GM19351 (cell line): Measurements from ENCODE around the gene CDC40.

ENCODE experiments used
- ATAC-seq: cut with Tn5 transposase; IDR thresholded peaks from one replicate; pipeline ENCODE4 v1.9.1; 2021; ENCODE audit warnings: mild to moderate bottlenecking, moderate library complexity; ENCODE audit not compliant: unreplicated experiment

Gene CDC40

DNA sequence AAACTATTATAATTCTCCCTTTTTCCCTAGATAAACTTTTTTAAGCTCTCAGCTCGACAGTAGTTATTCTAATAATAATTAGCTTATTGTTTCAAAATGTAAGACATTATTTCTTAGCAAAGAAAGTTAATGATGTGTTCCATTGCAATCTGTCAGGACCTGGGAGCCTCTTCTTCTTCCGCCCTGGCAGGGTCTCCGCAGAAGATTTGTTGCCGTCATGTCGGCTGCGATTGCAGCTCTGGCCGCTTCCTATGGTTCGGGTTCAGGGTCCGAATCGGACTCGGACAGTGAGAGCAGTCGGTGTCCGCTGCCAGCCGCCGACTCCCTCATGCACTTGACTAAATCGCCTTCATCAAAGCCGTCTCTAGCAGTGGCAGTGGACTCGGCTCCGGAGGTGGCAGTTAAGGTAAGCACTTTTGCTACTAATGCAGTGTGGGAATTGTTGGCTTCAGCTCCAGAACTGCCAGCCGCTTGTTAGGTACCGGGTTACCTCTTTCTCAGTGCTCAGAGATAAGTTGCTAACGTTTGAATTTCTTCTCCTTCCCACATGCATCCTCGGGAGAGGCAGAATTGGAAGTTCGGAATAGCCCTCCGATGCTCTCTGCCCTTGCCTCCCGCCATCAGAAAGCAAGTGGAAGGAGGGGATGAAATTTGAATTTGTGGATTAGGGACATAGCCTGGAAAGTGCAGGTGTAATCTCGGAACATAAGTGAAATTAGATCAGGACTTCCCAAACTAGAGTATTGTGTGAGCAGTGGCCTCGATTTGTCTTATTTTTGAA is at the start of gene CDC40:
Gene CDC40, plus strand, starts transcription at position 200 of the 781 bp plus-strand sequence. Its CDS starts 18 bp downstream, at position 218.
- ATAC-seq, result peak; percentile 40

DNA sequence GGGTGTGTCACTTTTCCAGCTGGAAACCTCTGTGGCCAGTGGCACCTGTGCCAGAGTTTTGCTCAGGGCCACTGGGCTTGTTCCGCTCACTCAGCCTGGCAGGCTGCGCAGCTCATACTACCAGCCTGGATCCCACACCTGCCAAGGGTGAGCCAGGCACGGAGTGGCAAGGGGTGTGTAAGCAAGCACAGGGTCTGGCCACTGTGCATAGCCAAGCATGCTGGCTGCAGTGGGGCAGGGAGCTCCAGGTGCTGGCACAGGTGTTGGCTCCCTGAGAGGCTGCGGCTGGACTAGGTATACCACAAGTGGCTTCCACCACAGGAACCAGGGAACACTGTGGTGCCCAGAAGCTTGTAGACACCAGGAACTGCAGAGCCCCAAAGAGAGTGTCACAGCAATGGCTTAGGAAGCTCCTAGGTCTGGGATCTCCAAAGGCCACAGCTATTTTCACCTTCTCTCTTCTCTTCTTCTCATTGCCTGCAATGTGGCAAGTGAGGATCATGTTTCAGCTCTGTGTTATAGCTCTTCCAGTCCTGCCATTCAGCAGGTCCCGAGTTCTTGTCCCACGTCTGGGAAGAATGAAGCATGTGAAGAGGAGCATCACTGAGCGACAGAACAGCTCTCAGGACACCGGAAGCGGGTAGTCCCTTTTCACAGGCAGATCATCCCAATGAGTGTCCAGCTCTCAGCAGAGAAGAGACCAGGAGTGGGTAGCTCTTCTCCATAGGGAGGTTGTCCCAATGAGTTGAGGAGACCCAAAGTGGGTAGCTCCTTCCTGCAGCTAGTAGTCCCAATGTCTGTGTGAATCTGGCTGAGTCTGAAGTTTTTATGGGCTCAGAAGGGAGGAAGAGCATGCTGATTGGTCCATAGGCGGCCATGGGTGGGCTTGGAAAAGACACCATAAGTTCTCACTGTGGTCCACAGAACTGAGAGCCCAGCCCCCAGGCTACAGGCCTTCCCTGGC is 42.0 kb upstream of the CDC40 start:
- no peak for ATAC-seq

DNA sequence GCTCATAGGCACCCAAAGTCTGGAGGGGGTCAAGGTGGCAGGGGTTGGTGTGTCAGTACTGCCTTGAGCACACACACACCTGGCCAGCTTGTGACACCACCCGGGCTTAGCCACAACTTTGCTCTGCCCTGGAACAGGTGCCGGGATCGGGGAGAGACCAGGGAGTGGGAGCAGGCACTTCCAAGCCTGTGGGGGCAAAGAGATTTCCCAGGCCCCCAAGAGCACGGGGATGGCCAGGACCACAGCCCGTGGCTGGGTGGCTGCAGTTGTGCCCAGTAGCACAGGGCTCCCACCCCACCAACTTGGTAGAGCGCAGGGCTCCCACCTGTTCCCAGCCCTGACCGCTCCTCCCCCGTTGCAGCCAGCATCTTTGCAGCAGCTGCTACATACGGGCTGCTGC is 41.2 kb upstream of the CDC40 start:
- ATAC-seq, result no peak

DNA sequence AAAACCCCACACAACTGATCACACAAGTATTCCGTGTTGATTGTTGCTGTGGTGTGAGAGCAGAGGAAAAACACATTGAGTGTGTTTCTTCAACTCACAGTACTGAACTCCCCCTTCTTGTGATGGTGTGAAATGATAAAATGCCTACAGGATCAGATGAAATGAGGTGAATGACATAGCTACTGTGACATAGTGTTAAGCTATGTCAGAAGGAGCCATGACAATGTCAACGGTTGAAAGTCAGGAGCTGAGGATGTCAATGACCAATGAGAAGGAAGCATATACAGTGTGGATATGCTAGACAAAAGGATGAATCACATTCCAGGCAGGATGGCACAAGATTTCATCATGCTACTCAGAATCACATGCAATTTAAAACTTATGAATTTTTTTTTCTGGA is 39.6 kb upstream of the CDC40 start:
- no peak for ATAC-seq

DNA sequence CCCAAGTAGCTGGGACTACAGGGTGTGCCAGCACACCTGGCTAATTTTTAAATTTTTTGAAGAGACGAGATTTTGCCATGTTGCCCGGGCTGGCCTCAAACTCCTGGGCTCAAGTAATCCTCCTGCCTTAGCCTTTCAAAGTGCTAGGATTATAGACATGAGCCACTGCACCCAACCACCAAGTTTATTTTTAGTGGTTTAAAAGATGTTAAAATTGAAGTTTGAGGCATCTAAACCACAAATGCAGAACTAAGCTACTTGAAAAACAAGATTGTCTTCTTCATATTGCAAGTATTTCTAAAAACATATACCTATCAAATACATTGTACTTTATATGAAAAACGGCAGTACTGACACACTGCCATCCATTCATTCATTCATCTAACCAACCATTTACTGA is 32.4 kb upstream of the CDC40 start:
- no peak for ATAC-seq

DNA sequence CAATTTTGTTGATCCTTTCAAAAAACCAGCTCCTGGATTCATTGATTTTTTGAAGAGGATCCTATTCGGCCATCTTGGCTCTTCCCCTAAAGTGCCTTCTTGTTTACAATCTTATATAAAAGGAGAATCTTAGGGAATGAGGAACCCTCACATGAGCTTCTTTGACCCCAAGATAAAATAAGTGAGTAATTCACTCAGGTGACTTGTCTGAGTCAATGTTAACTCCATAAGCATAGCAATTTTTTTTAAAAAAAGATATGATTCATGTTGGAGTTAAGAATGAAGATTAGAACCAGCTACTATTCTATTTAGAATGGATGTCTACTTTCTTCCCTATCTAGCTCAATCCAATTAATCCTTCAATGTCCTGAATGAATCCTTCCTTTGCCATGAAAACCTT is 21.7 kb upstream of the CDC40 start:
- ATAC-seq, result no peak

DNA sequence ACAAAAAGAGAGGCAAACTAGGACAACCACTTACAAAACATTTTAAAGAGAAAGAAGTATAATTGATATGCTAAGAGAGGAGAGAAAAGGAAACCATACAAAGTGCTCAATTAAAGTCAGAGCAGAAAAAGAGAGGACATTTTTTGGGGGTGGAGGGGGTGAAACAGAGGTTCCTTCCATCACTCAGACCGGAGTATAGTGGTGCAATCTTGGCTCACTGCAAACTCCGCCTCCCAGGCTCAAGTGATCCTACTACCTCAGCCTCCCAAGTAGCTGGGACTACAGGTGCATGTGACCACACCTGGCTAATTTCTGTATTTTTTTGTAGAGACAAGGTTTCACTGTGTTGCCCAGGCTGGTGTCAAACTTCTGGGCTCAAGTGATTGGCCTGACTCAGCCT is 10.1 kb upstream of the CDC40 start:
- no peak for ATAC-seq

DNA sequence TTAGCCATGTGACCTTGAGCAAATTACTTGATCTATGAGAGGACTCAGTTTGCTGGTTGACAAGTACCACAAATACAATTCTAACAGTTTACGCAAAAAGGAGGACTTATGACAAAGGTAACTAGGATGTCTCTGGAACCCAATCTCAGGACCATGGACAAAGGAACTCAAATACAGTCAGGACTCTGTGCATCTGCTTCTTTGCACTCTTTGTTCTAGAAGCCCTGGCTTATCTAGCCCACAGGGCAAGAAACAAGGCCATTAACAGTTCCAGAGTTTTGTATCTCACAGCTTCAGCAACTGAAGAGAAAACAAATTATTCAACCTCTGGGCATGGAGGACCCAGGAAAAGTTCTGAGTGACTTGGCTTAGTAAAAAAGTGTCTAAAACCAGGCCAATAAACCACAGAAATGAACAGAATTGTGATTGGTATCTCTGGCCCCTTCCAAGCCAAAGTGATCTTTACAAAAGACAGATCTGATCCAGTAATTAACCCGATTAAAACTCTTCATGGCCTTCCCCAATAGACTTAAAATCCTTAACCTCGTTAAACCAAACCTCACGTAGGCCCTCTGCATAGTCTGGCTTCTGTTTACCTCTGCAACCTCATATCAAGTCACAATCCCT is 6.6 kb upstream of the CDC40 start:
- no peak for ATAC-seq

DNA sequence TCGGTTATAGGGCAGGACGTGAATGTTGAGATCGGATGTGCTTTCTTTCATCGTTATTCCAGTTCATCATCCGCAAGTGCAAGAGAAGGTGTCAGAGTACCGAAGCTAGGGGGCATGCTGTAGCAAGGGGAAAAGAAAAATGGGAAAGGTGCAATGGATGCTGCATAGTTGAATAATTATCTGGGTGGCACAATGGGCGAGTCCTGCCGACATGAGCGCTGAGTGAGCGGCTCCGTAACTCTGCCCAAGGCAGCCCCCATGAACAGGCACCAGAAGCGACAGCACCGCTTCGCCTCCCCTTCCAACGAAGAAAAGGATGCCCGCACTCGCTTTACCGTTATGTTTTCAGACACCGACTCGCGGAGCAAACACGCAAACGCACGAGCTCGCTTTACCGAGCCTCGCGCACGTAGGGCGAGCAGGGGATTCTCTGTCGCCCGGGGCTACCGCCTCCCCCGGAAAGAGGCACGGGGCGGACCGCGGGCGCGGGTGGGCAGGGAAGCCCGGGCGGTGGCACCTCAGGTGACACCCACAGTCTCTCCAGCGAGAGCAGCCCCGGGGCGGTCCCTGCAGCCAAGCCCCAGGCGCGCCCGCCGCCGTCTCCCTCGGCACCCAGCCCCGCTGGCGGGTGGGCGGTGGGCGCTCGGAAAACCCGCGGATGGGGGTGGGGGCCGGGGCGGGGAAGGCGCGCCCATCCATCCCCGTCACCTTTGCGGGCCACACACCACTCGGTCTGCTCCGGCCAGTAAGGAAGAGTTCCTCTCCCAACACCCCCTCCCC is 1.4 kb upstream of the CDC40 start:
- ATAC-seq, result peak; percentile 25

DNA sequence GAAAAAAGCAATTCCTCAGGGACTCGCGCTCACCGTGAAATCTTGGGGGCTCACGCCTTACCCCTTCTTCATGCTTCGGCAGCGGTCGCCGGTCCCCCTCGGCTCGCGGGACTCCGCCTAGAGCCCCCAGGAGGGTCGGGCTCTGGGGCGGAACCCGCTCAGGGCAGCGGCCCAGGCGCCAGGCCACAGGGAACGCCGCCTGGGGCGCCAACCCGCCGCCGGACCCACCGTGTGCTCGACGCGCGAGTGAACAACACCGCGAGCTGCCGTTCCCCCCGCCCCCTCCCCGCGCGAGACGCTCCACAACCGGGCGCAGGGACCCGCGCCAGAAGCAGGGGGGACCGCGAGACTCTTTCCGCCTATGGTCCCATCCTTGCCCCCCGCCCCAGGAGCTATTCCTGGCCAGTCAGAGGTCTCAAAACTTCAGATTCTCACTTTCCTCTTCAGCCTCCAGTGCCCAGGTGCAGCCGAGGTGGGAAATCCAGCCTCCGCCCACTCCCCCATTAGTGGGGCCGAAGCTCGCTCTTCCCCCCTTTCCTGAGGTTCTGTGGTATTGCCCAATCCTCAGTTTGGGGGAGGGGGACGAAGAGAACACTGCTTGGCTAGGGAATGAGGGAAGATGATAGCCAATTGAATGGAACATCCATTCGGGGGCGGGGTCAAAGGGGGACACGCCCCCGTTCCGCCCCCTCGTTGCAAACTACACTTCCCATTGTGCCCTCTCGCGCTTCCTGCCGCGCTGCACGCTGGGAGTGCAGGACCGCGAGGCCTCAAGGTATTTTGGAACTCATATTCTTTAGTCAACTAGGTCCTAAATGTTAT is 610 bp upstream of the CDC40 start, which contains the start of gene WASF1:
Gene WASF1, minus strand, starts transcription at position 265 of the 822 bp plus-strand sequence. CDS start 52,069 bp downstream, outside the sequence.
- ATAC-seq, result peak; percentile 79

DNA sequence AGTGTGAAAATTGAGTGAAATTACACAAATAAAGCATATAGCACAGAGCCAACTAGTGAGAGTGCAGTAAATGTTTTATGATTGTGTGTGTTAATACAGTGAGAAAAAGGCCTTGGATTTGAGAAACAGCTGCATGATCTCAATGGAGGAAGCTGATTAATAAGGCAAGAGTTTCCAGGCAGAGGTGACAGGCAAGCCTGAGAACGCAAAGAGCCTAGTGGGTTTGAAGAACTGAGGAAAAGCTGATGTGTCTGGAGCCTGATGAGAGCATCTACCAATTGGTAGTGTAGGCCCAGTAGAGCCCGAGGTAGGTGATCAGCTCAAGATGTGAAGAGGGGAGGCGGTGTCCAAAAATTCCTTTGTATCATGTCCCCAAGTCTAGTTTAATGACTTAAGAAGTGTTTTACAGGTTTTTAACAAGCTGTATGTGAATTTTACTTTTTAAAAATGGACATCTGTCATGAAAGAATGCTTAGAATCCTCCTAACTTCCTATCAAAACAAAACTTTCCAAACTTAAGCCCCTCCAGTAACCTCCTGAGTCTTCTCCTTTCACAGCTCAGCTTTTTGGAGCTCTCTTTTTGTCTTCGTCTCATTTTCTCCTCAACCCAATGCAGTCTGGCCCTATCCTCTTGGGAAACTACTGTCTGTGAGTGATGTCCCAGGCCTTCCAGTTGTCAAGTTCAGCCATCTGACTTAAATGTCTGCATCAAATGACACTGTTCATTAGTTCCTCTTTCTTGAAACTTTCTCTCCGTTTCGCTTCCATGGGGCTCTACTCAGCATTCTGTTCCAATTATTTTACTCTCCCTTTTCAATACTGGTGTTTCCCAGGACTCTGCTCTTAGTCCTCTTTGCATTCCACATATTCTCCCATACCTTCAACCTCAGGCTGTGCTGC is 1.2 kb downstream of the CDC40 start:
- ATAC-seq, result no peak

DNA sequence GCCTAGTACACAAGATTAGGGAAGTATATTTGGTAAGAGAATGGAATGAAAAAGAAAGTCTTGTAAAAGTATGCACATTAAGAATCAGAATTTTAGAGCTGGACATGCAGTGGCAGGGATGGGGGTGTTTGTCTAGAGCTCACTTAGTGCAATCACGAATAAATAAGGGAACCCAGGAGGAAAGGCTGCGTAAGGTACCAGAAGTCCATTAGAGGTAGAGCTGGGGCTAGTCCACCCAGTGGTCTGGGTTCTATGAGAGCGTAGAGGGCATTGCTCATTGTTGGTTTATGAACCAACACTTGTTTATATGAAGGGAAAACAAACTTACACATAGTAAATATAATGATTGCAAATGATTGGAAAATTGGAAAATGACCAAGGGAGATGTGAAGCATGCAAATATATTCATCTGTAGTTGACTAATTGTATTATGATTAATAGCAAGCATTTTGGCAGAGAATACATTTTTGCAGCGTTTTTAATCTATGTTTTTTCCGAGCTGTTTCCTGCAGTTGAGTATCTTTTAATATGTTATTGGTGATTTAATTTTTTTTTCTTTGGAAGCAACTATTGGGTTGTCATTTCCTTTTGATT is 3.2 kb downstream of the CDC40 start:
- ATAC-seq, result no peak

DNA sequence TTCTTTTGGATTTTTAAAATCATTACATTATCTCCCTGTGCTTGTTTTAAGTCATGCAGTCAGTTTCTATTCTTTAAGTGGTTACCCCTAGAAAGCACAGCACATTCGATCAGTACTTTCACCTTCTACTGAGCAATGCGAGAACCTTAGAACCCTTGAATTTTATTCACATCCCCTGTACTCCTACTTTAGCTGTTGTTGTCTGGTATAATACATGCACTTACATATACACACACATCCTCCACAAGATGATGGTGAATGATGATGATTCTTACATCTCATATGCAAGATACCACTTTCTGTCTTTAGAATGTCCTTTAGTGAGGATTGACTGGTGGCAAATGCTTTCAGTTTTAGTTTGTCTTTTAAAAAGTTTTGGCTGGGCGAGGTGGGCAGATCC is 5.7 kb downstream of the CDC40 start:
- peak; percentile 61 for ATAC-seq

DNA sequence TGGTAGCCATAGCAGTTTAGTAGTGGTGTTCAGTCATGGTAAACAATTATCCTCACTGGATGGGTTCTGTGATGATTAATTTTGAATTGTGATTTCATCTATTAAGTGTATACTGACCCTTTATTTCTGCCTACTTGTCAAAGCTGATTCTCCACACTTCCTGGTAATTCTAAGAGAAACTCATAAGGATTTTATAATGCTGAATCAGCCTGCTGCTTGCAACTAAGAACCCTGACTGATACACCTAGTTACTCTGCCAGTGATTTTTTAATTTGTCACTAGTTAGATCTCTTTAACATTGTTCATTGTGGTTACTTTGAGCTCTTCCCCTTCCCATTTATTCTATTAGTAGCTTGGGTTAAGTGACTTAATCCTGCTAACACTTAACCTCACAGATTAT is 8.6 kb downstream of the CDC40 start:
- no peak for ATAC-seq

DNA sequence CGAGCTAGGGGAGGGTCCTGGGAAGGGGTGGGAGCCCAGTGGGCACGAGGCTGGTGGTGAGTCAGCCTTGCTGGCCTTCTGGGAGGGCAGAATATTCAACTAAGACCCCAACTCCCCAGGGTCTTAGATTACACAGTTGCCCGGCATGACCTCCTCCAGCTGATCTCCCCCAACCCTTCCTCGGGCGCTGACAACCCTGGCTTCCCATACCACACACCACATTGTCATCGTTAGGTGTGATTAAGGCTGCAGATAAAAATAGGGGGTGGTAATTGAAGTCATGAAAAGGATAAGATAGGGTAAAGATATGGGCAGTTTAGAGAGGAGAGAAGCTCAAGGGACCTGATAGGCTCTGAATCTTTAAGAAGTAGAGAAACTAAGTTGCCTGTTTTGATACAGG is 10.5 kb downstream of the CDC40 start:
- no peak for ATAC-seq

DNA sequence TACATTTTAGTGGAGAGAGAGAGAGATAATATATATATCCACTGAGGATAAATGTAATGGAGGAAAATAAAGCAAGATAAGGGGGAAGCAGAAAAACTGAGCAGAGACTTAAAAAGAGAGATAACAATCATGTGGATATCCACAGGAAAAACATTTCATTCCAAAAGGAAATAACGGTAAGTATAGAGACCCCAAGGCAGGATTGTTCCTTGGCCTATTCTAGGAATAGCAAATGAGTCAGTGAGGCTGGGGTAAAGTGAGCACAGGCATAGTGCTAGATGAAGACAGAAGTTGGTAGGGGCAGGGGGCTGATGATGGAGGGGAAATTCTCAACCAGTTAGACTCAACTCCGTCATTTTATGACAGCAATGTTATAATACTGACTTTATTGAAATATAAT is 11.2 kb downstream of the CDC40 start:
- ATAC-seq, result no peak

DNA sequence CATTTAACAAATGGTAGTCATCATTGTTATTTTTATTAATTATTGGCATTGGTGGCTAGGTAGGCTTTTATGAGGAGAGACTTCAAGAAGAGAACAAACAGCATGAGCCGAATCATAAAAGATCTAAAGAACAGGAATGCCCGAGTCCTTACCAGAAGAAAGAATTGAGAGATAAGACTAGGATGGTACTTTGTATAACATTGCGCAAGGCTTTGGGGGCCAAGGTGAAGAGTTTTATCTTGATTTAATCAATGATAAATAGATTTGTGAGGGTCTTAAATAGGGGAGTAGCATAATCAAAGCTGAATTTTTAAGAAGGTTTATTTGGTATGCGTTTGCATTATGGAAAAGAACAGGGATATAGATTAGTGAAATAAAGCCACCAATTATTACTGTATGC is 15.4 kb downstream of the CDC40 start:
- no peak for ATAC-seq

DNA sequence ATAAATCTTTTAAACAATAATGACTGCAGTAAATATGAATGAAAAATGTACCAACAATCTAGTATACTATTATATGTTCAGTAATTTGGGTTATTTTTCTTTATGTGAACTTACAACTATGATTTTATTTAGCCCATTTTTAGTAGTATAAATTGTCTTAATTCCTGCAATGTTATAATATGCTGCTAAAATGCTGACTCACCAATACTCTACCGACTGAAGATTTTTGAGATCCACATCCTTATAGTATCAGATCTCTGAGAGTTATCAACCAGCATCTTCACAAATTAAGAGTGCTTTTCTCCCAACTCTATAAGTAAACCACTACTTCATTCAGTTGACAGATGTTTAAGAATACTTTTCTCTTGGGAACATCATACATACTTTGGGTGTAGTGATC is 16.6 kb downstream of the CDC40 start:
- ATAC-seq, result no peak
